CD14-positive monocyte (primary cell): ENCODE results near the gene CD180. TPM values are rescaled to one million over a fixed set of nuclear protein-coding genes. Genes with fewer than 3 reads are reported as not detected.

Experiments
- DNase-seq, 3 donors: peaks; one replicate each; pipeline ENCODE4 v3.0.0-alpha.2; 2011 to 2022
- H2AFZ ChIP-seq: 2 replicates; pipeline ENCODE4 v1.6.0; 2012; ENCODE audit warnings: mild to moderate bottlenecking, low read depth, low read length, inconsistent platforms; ENCODE audit not compliant: insufficient read depth, poor library complexity, severe bottlenecking
- H3K27ac ChIP-seq, 2 donors: 1 replicate in 1 of 2; 2 replicates in 1 of 2; pipeline ENCODE4 v1.5.1; 2012 to 2013; ENCODE audit warnings: low read length in 2 of 2, control low read depth in 1 of 2, inconsistent platforms in 1 of 2, low read depth in 1 of 2, mild to moderate bottlenecking in 1 of 2
- H3K27me3 ChIP-seq, 2 donors: one replicate each; pipeline versions ENCODE4 v1.6.0 to v1.6.1; 2011 to 2013; ENCODE audit warnings: low read length in 2 of 2; ENCODE audit not compliant: control insufficient read depth in 2 of 2, insufficient read depth in 2 of 2
- H3K36me3 ChIP-seq, 2 donors: replicated peaks in 1 of 2; 1 replicate in 1 of 2; 2 replicates in 1 of 2; pipeline versions ENCODE4 v1.5.1 to v1.6.1; 2012 to 2013; ENCODE audit warnings: low read length in 2 of 2, control low read depth in 1 of 2, inconsistent platforms in 1 of 2, mild to moderate bottlenecking in 1 of 2; ENCODE audit not compliant: insufficient read depth in 2 of 2, control insufficient read depth in 1 of 2
- H3K4me1 ChIP-seq, 2 donors: 1 replicate in 1 of 2; 2 replicates in 1 of 2; pipeline versions ENCODE4 v1.5.1 to v1.6.1; 2012 to 2013; ENCODE audit warnings: low read length in 2 of 2, control low read depth in 1 of 2, inconsistent platforms in 1 of 2, mild to moderate bottlenecking in 1 of 2, moderate library complexity in 1 of 2; ENCODE audit not compliant: insufficient read depth in 2 of 2, control insufficient read depth in 1 of 2
- H3K4me2 ChIP-seq: replicated peaks from 2 replicates; pipeline ENCODE3; 2012; ENCODE audit warnings: low read length, moderate library complexity, mild to moderate bottlenecking; ENCODE audit not compliant: poor library complexity, severe bottlenecking; ENCODE audit errors: extremely low read depth
- H3K4me3 ChIP-seq, 3 experiments: fragments of 200-600 bp in 1 of 3; sonication (generic) in 1 of 3; replicated peaks in 1 of 3; 1 replicate in 2 of 3; 2 replicates in 1 of 3; pipeline ENCODE4 v1.5.1; 2011 to 2013; ENCODE audit warnings: low read length in 3 of 3, mild to moderate bottlenecking in 3 of 3, control low read depth in 2 of 3, low read depth in 2 of 3, inconsistent platforms in 1 of 3, moderate library complexity in 1 of 3
- H3K79me2 ChIP-seq: 2 replicates; pipeline ENCODE4 v1.6.0; 2012; ENCODE audit warnings: mild to moderate bottlenecking, control low read depth, inconsistent platforms, low read length, moderate library complexity; ENCODE audit not compliant: insufficient read depth
- H3K9ac ChIP-seq: 2 replicates; pipeline ENCODE4 v1.6.0; 2017; ENCODE audit warnings: low read length, mild to moderate bottlenecking; ENCODE audit not compliant: insufficient read depth, poor library complexity, severe bottlenecking
- H3K9me3 ChIP-seq, 2 donors: replicated peaks in 1 of 2; 1 replicate in 1 of 2; 2 replicates in 1 of 2; pipeline versions ENCODE4 v1.5.1 to v1.6.1; 2012 to 2013; ENCODE audit warnings: low read length in 2 of 2, control low read depth in 1 of 2; ENCODE audit not compliant: control insufficient read depth in 1 of 2, insufficient read depth in 1 of 2
- H4K20me1 ChIP-seq: 2 replicates; pipeline ENCODE4 v1.6.0; 2012; ENCODE audit warnings: mild to moderate bottlenecking, low read length, control low read depth, moderate library complexity; ENCODE audit not compliant: insufficient read depth
- H3K27ac Mint-ChIP-seq, 7 donors: one replicate each; pipeline ENCODE4 v1.8.0; 2020; ENCODE audit warnings: mild to moderate bottlenecking in 7 of 7, mixed read lengths in 7 of 7, moderate library complexity in 6 of 7, inconsistent platforms in 2 of 7
- H3K27me3 Mint-ChIP-seq, 3 donors: one replicate each; pipeline ENCODE4 v1.8.0; 2021 to 2022; ENCODE audit warnings: low read depth in 3 of 3, mild to moderate bottlenecking in 3 of 3, mixed read lengths in 3 of 3, moderate library complexity in 3 of 3, inconsistent platforms in 1 of 3
- H3K36me3 Mint-ChIP-seq, 2 donors: one replicate each; pipeline ENCODE4 v1.8.0; 2020; ENCODE audit warnings: mixed read lengths in 2 of 2, inconsistent platforms in 1 of 2, mild to moderate bottlenecking in 1 of 2
- H3K4me1 Mint-ChIP-seq: one replicate; pipeline ENCODE4 v1.8.0; 2020; ENCODE audit warnings: mild to moderate bottlenecking, mixed read lengths
- H3K4me3 Mint-ChIP-seq, 2 donors: one replicate each; pipeline ENCODE4 v1.8.0; 2020; ENCODE audit warnings: mild to moderate bottlenecking in 2 of 2, mixed read lengths in 2 of 2, moderate library complexity in 1 of 2
- H3K9me3 Mint-ChIP-seq, 7 donors: one replicate each; pipeline ENCODE4 v1.8.0; 2020 to 2022; ENCODE audit warnings: mixed read lengths in 7 of 7, mild to moderate bottlenecking in 6 of 7, moderate library complexity in 6 of 7, inconsistent platforms in 2 of 7
- WGBS: methylation state at CpG from one replicate; pipeline ENCODE4 v1.1.5; 2013; ENCODE audit warnings: missing lambda C conversion rate; ENCODE audit not compliant: insufficient coverage; 5-methylcytosine and 5-hydroxymethylcytosine counted together
- intact Hi-C, 2 donors: fragments of 100-400 bp; cut with micrococcal nuclease; formaldehyde crosslinking; loops; one replicate each; pipeline versions ENCODE4 v1.15.0 to v1.15.1; 2023
- polyA plus RNA-seq, 3 donors: library from polyadenylated mRNA; depleted of rRNA in 1 of 3; unstranded in 2 of 3; stranded (reverse) in 1 of 3; fragments of 300-500 nt in 2 of 3; fragments of >200 nt in 1 of 3; fragmentation: Illumina TruSeq in 2 of 3; gene quantifications; 1 replicate in 2 of 3; 2 replicates in 1 of 3; pipeline ENCODE4 v1.2.3, GENCODE V29; 2012 to 2021
- TF ChIP-seq, protein P1 (sequence below): fragments of 200-600 bp; IDR thresholded peaks from one replicate; pipeline ENCODE4 v1.8.0; 2022; ENCODE audit warnings: antibody characterized with exemption, mild to moderate bottlenecking

The CD180 gene
- polyA plus RNA-seq, 3 donors = 6.1 to 22.0 (median 11.7) TPM

DNA sequence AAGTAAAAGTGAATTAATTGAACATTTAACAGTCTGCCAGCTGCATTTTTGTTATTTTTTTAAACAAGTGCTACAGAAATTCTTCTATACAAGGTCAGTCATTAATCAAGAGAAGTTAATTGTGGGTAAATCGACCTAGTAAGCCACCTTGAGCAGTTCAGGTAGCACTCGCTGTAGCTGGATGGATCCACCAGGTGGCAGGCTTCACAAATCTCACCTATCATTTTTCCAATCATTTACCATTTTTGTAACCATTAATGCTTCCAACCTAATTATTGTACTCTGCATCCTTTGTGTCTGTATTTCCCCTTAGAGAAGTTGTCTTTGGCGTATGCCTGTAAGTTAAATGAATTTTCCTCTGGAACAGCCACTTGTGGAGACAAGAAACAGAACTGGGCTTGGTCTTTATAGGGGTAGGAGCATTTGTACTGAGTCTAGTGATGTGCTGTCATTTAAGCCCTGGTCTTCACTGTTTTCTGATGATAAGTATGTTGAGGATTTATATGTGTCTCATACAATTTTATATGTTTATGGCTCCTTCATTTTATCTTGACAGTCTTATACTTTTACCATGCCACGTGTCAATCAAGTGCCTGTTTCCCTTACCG lies 39.5 kb downstream of the CD180 start:
- Mint-ChIP-seq H3K9me3 (no peaks in the 10 kb centered on the region), H3K27ac (no peak overlapping the region), H3K4me3 (no peak overlapping the region), H3K36me3 (no peaks in the 10 kb centered on the region), H3K4me1 (peaks cover 8% of the 10 kb centered on the region), H3K27me3 (peaks cover 0 to 2% (median 0%) of the 10 kb centered on the region in 3 donors)
- Histone ChIP-seq H3K36me3 (no peaks in the 10 kb centered on the region), H3K9ac (no peak overlapping the region), H3K79me2 (no peaks in the 10 kb centered on the region), H3K27ac (no peak overlapping the region), H3K4me3 (no peak overlapping the region), H3K4me2 (no peak overlapping the region), H3K27me3 (no peaks in the 10 kb centered on the region), H3K4me1 (peaks cover 0 to 9% of the 10 kb centered on the region in 2 donors), H3K9me3 (no peaks in the 10 kb centered on the region), H4K20me1 (no peaks in the 10 kb centered on the region), H2AFZ (no peak overlapping the region)
- peak; percentile 22 to 54 (median 40) for DNase-seq
- TF ChIP-seq, protein P1, sequence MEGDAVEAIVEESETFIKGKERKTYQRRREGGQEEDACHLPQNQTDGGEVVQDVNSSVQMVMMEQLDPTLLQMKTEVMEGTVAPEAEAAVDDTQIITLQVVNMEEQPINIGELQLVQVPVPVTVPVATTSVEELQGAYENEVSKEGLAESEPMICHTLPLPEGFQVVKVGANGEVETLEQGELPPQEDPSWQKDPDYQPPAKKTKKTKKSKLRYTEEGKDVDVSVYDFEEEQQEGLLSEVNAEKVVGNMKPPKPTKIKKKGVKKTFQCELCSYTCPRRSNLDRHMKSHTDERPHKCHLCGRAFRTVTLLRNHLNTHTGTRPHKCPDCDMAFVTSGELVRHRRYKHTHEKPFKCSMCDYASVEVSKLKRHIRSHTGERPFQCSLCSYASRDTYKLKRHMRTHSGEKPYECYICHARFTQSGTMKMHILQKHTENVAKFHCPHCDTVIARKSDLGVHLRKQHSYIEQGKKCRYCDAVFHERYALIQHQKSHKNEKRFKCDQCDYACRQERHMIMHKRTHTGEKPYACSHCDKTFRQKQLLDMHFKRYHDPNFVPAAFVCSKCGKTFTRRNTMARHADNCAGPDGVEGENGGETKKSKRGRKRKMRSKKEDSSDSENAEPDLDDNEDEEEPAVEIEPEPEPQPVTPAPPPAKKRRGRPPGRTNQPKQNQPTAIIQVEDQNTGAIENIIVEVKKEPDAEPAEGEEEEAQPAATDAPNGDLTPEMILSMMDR = peak; percentile 96
- 100% methylated on average over 1 of the region's 5 CpGs for WGBS
- intact Hi-C loops = loop anchor here in 1 of 2 donors (5.0 kb wide), 1 partner anchor 55 kb away; no protein-coding TSS in a partner anchor

DNA sequence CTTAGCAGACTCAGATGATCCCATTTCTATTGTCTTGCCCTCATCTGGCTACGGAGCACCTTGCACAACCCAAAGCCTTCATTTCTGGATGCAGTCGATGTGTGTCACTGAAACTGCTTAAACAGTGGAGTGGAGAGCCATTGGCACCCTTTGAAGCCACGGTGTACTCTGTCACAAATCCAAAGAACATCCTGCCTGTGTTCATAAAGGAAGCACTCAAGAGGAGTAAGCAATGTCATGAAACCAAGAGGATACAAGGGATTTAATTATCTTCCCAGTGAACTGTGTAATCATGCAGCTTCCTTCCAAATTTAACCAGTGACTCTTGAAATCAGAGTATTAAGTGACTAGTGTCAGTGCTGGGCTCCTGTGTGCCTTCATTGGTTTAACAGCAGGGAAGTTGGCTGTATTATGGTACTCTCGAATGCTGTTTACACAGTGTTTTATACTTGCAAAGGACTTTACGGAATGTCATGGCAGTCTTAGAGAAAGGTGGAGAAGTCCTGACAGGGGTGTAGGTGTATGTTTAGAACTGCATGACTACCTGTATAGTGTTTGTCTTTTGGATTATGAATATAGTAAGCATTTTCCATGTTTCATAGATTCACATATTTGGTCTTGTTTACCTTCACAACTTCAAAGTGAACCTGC lies 41.9 kb downstream of the CD180 start:
- no peaks in the 10 kb centered on the region for H4K20me1 ChIP-seq
- H3K27me3 ChIP-seq = no peaks in the 10 kb centered on the region
- no peak overlapping the region for H3K4me3 ChIP-seq
- WGBS = 89% methylated on average over 4 of the region's 5 CpGs
- no peak overlapping the region for H3K9ac ChIP-seq
- no peak overlapping the region for H3K27ac ChIP-seq
- Mint-ChIP-seq H3K27ac (peak overlapping the region in 1 of 7 donors; percentile 25), H3K36me3 (no peaks in the 10 kb centered on the region), H3K27me3 (peaks cover 0 to 2% (median 0%) of the 10 kb centered on the region in 3 donors), H3K9me3 (peaks cover 0 to 3% (median 0%) of the 10 kb centered on the region in 7 donors), H3K4me1 (peaks cover 6% of the 10 kb centered on the region), H3K4me3 (no peak overlapping the region)
- H3K36me3 ChIP-seq = no peaks in the 10 kb centered on the region
- TF ChIP-seq, protein P1 = no peak
- no peak overlapping the region for H3K4me2 ChIP-seq
- H3K9me3 ChIP-seq = no peaks in the 10 kb centered on the region
- H3K79me2 ChIP-seq = no peaks in the 10 kb centered on the region
- peaks cover 0 to 9% of the 10 kb centered on the region in 2 donors for H3K4me1 ChIP-seq
- intact Hi-C loops = loop anchor here in 1 of 2 donors (5.0 kb wide), 1 partner anchor 58 kb away; no protein-coding TSS in a partner anchor
- H2AFZ ChIP-seq = no peak overlapping the region
- DNase-seq = no peak
